SK-N-SH (cell line): ENCODE measurements around the gene THAP8. TPM values are rescaled to one million over a fixed set of nuclear protein-coding genes. Genes with fewer than 3 reads are reported as not detected.

Experiments used
- CTCF ChIA-PET: fragments of 300-600, 350-600 bp; formaldehyde crosslinking; extraction: SDS; loops from one replicate; lab custom pipeline; 2021; lab: Yijun Ruan, JAX
- POLR2A ChIA-PET: fragments of 350-600 bp; sonication (Branson Sonifier 250); formaldehyde crosslinking; extraction: SDS; loops from one replicate; lab custom pipeline; 2020; ENCODE audit warnings: antibody characterized with exemption, inconsistent platforms; lab: Yijun Ruan, JAX
- DNase-seq: peaks from one replicate; pipeline ENCODE4 v3.0.0; 2012
- H2AFZ ChIP-seq: fragments of 200-600 bp; sonication (generic); 2 replicates; pipeline ENCODE4 v1.8.1; 2016; ENCODE audit warnings: antibody characterized with exemption, mild to moderate bottlenecking, low read depth
- H3F3A ChIP-seq: fragments of 200-600 bp; sonication (generic); replicated peaks from 2 replicates; pipeline ENCODE3; 2016; ENCODE audit warnings: antibody characterized with exemption, mild to moderate bottlenecking; ENCODE audit not compliant: insufficient read depth
- H3K27ac ChIP-seq, 2 experiments: fragments of 200-500 bp in 1 of 2; fragments of 200-600 bp in 1 of 2; sonication (Bioruptor generic) in 1 of 2; sonication (generic), shearing (Covaris generic) in 1 of 2; 2 replicates each; pipeline versions ENCODE4 v1.5.1 to v1.6.1; 2014 to 2016; ENCODE audit warnings: low read depth in 2 of 2, inconsistent platforms in 1 of 2, low read length in 1 of 2, mild to moderate bottlenecking in 1 of 2, mixed read lengths in 1 of 2
- H3K27me3 ChIP-seq: fragments of 200-600 bp; sonication (generic), shearing (Covaris generic); 2 replicates; pipeline ENCODE4 v1.6.1; 2016; ENCODE audit warnings: mixed run types; ENCODE audit not compliant: insufficient read depth
- H3K36me3 ChIP-seq, 2 experiments: fragments of 200-500 bp in 1 of 2; fragments of 200-600 bp in 1 of 2; sonication (Bioruptor generic) in 1 of 2; sonication (generic) in 1 of 2; replicated peaks in 1 of 2; 2 replicates each; pipeline versions ENCODE3 to v1.5.1; 2014 to 2016; ENCODE audit warnings: low read length in 1 of 2, mild to moderate bottlenecking in 1 of 2; ENCODE audit not compliant: insufficient read depth in 2 of 2, control insufficient read depth in 1 of 2
- H3K4me1 ChIP-seq, 2 experiments: fragments of 200-500 bp in 1 of 2; fragments of 200-600 bp in 1 of 2; sonication (Bioruptor generic) in 1 of 2; sonication (generic), shearing (Covaris generic) in 1 of 2; 2 replicates each; pipeline versions ENCODE4 v1.5.1 to v1.6.1; 2014 to 2016; ENCODE audit warnings: low read depth in 1 of 2, low read length in 1 of 2, mixed run types in 1 of 2; ENCODE audit not compliant: insufficient read depth in 2 of 2, control insufficient read depth in 1 of 2
- H3K4me2 ChIP-seq: fragments of 200-600 bp; sonication (generic), shearing (Covaris generic); 2 replicates; pipeline ENCODE4 v1.6.1; 2017; ENCODE audit warnings: mixed run types
- H3K4me3 ChIP-seq, 2 experiments: fragments of 200-500 bp in 1 of 2; fragments of 200-600 bp in 1 of 2; sonication (Bioruptor generic) in 1 of 2; sonication (generic), shearing (Covaris generic) in 1 of 2; 2 replicates each; pipeline versions ENCODE4 v1.5.1 to v1.8.1; 2014 to 2016; ENCODE audit warnings: low read depth in 2 of 2, inconsistent platforms in 1 of 2, low read length in 1 of 2, mild to moderate bottlenecking in 1 of 2, mixed read lengths in 1 of 2, moderate library complexity in 1 of 2
- H3K79me2 ChIP-seq: fragments of 200-600 bp; sonication (generic); 2 replicates; pipeline ENCODE4 v1.8.1; 2017; ENCODE audit warnings: mild to moderate bottlenecking; ENCODE audit not compliant: insufficient read depth
- H3K9ac ChIP-seq: fragments of 200-600 bp; sonication (generic); 2 replicates; pipeline ENCODE4 v1.6.1; 2017; ENCODE audit warnings: mixed run types
- H3K9me2 ChIP-seq: fragments of 200-600 bp; sonication (generic); 2 replicates; pipeline ENCODE4 v1.6.1; 2017; ENCODE audit warnings: mixed run types
- H3K9me3 ChIP-seq: fragments of 200-600 bp; sonication (generic); 2 replicates; pipeline ENCODE4 v1.6.1; 2017; ENCODE audit warnings: mixed run types, mild to moderate bottlenecking, moderate library complexity
- H4K20me1 ChIP-seq: fragments of 200-600 bp; sonication (generic); 2 replicates; pipeline ENCODE4 v1.6.1; 2017; ENCODE audit warnings: mild to moderate bottlenecking, mixed run types; ENCODE audit not compliant: insufficient read depth
- ELF1 ChIP-seq: IDR thresholded peaks from 2 replicates; pipeline ENCODE4 v1.4.0; 2012
- FOSL2 ChIP-seq: IDR thresholded peaks from 2 replicates; pipeline ENCODE4 v1.4.0; 2012; ENCODE audit warnings: low read depth, mild to moderate bottlenecking, moderate library complexity, borderline replicate concordance
- FOXM1 ChIP-seq: IDR thresholded peaks from 2 replicates; pipeline ENCODE4 v1.4.0; 2012; ENCODE audit warnings: low read depth, mild to moderate bottlenecking
- MAX ChIP-seq: IDR thresholded peaks from 2 replicates; pipeline ENCODE4 v1.4.0; 2012; ENCODE audit warnings: low read depth
- NFIC ChIP-seq: IDR thresholded peaks from 2 replicates; pipeline ENCODE4 v1.4.0; 2012; ENCODE audit warnings: borderline replicate concordance
- PBX3 ChIP-seq: IDR thresholded peaks from 2 replicates; pipeline ENCODE4; 2012
- RCOR1 ChIP-seq: fragments of 150-350 bp; IDR thresholded peaks from 2 replicates; pipeline ENCODE4 v1.6.1; 2017; ENCODE audit warnings: antibody characterized with exemption, low read length
- REST ChIP-seq: IDR thresholded peaks from 2 replicates; pipeline ENCODE4 v1.6.1; 2012; ENCODE audit warnings: mild to moderate bottlenecking, low read depth, low read length, moderate library complexity
- RXRA ChIP-seq: IDR thresholded peaks from 2 replicates; pipeline ENCODE4 v1.4.0; 2012; ENCODE audit warnings: low read depth, mild to moderate bottlenecking, borderline replicate concordance
- SIN3A ChIP-seq: IDR thresholded peaks from 2 replicates; pipeline ENCODE4 v1.6.1; 2012; ENCODE audit warnings: low read depth, mild to moderate bottlenecking, low read length, moderate library complexity, borderline replicate concordance
- SMC3 ChIP-seq: IDR thresholded peaks from 2 replicates; pipeline ENCODE4 v1.6.1; 2012; ENCODE audit warnings: low read depth, low read length, improper control_type of control experiment
- USF2 ChIP-seq: fragments of 150-350 bp; IDR thresholded peaks from 2 replicates; pipeline ENCODE4 v1.6.1; 2017; ENCODE audit warnings: antibody characterized with exemption, low read length, low read depth, borderline replicate concordance
- ZBTB33 ChIP-seq: IDR thresholded peaks from 2 replicates; pipeline ENCODE4 v1.4.0; 2012; ENCODE audit warnings: low read depth, borderline replicate concordance
- WGBS: methylation state at CpG from one replicate; pipeline ENCODE4 v1.1.6; 2017; ENCODE audit warnings: low lambda C conversion rate; 5-methylcytosine and 5-hydroxymethylcytosine counted together
- polyA plus RNA-seq, 3 experiments: library from polyadenylated mRNA; depleted of rRNA; stranded (reverse); fragments of >200 nt; gene quantifications; 2 replicates each; pipeline ENCODE4 v1.2.3, GENCODE V29; 2012
- TF ChIP-seq, protein P1 (sequence below): IDR thresholded peaks from 2 replicates; pipeline ENCODE4 v1.4.0; 2012; ENCODE audit warnings: low read depth, borderline replicate concordance

Gene THAP8
- polyA plus RNA-seq, 1 of the 3 experiments (the other 2 are of a cell fraction), result 6.3 TPM

- no peak for TF ChIP-seq REST
These were observed 28.5 kb downstream of the THAP8 start (continued) for GRCh38 chr19:36025541-36025940.

DNA sequence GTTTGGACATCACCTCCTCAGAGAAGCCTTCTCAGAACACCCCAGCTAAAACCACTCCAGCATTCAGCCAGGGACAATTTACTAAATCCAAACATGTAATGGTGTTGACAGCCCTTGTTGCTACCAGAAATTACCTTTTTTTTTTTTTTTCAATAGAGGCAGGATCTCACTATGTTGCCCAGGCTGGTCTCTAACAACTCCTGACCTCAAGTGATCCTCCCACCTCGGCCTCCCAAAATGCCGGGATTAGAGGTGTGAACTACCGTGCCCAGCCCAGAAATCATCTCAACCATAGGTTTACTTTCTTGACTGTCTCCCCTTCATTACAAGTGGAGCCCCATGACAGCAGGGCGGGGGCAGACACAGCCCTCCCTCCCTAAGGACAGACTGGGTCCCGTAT, 30.7 kb downstream of the THAP8 start:
- POLR2A ChIA-PET, result no interaction called here

More for the DNA sequence above, 30.7 kb downstream of the THAP8 start:
- CTCF ChIA-PET, result no interaction called here
- TF ChIP-seq ELF1 (no peak), FOXM1 (no peak), SIN3A (no peak), PBX3 (no peak), RCOR1 (no peak), ZBTB33 (no peak), USF2 (no peak), FOSL2 (no peak), MAX (no peak), SMC3 (no peak), REST (no peak), RXRA (no peak), NFIC (no peak)
- TF ChIP-seq, protein P1, sequence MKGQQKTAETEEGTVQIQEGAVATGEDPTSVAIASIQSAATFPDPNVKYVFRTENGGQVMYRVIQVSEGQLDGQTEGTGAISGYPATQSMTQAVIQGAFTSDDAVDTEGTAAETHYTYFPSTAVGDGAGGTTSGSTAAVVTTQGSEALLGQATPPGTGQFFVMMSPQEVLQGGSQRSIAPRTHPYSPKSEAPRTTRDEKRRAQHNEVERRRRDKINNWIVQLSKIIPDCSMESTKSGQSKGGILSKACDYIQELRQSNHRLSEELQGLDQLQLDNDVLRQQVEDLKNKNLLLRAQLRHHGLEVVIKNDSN, result no peak
- H3K27ac ChIP-seq, result no peak overlapping the region
- H3K9me2 ChIP-seq, result no peaks in the 10 kb centered on the region
- no peaks in the 10 kb centered on the region for H4K20me1 ChIP-seq
- no peak for DNase-seq
- no peak overlapping the region for H3K9ac ChIP-seq
- H3F3A ChIP-seq, result no peaks in the 10 kb centered on the region
- no peaks in the 10 kb centered on the region for H3K79me2 ChIP-seq
- H3K27me3 ChIP-seq, result no peaks in the 10 kb centered on the region
- H3K4me1 ChIP-seq, result no peaks in the 10 kb centered on the region
- 91% methylated on average over 5 of the region's 5 CpGs for whole genome bisulfite sequencing
- H3K4me3 ChIP-seq, result no peak overlapping the region
- no peak overlapping the region for H3K4me2 ChIP-seq
- peaks cover 8 to 28% of the 10 kb centered on the region in 2 experiments for H3K36me3 ChIP-seq
- H2AFZ ChIP-seq, result no peak overlapping the region
- H3K9me3 ChIP-seq, result no peaks in the 10 kb centered on the region
